GM19328 (cell line): ENCODE results near the gene PLXDC2.

ENCODE experiments used
- ATAC-seq: cut with Tn5 transposase; IDR thresholded peaks from one replicate; pipeline ENCODE4 v1.9.1; 2021; ENCODE audit warnings: mild to moderate bottlenecking, moderate library complexity; ENCODE audit not compliant: unreplicated experiment

The PLXDC2 gene

GRCh38 chr10:20105236-20105635 lies 289.0 kb downstream of the PLXDC2 start:
- no peak for ATAC-seq

GRCh38 chr10:20105931-20106330 lies 289.7 kb downstream of the PLXDC2 start:
- ATAC-seq: no peak

- ATAC-seq: no peak
These were observed 291.8 kb downstream of the PLXDC2 start for GRCh38 chr10:20108021-20108420.

- no peak for ATAC-seq
These were observed 293.4 kb downstream of the PLXDC2 start for GRCh38 chr10:20109613-20110012.

GRCh38 chr10:20110125-20111100 lies 294.2 kb downstream of the PLXDC2 start:
- ATAC-seq: no peak

- no peak for ATAC-seq
These were observed 297.9 kb downstream of the PLXDC2 start for GRCh38 chr10:20114179-20114578.

GRCh38 chr10:20115894-20116293 lies 299.7 kb downstream of the PLXDC2 start:
- ATAC-seq: no peak

- no peak for ATAC-seq
These were observed 301.2 kb downstream of the PLXDC2 start for GRCh38 chr10:20117471-20117870.

- no peak for ATAC-seq
These were observed 301.9 kb downstream of the PLXDC2 start for GRCh38 chr10:20118119-20118518.

- no peak for ATAC-seq
These were observed 312.6 kb downstream of the PLXDC2 start for GRCh38 chr10:20128811-20129210.

- no peak for ATAC-seq
These were observed 316.6 kb downstream of the PLXDC2 start for GRCh38 chr10:20132816-20133215.

GRCh38 chr10:20133669-20134189 lies 317.5 kb downstream of the PLXDC2 start:
- ATAC-seq: no peak

GRCh38 chr10:20142311-20142710 lies 326.1 kb downstream of the PLXDC2 start:
- ATAC-seq: no peak

- ATAC-seq: no peak
These were observed 328.0 kb downstream of the PLXDC2 start for GRCh38 chr10:20144268-20144667.

GRCh38 chr10:20146004-20146403 lies 329.8 kb downstream of the PLXDC2 start:
- no peak for ATAC-seq

GRCh38 chr10:20147684-20148083 lies 331.5 kb downstream of the PLXDC2 start:
- no peak for ATAC-seq

- no peak for ATAC-seq
These were observed 340.3 kb downstream of the PLXDC2 start for GRCh38 chr10:20156511-20156910.

- ATAC-seq: no peak
These were observed 341.1 kb downstream of the PLXDC2 start for GRCh38 chr10:20157314-20157713.

- ATAC-seq: no peak
These were observed 341.9 kb downstream of the PLXDC2 start for GRCh38 chr10:20158086-20158485.

- no peak for ATAC-seq
These were observed 345.9 kb downstream of the PLXDC2 start for GRCh38 chr10:20162123-20162522.

- ATAC-seq: no peak
These were observed 350.0 kb downstream of the PLXDC2 start for GRCh38 chr10:20166096-20166675.

GRCh38 chr10:20170661-20171060 lies 354.4 kb downstream of the PLXDC2 start:
- no peak for ATAC-seq
